IMR-90 (cell line): ENCODE measurements around the gene MMS19. TPM values are rescaled to one million over a fixed set of nuclear protein-coding genes. Genes with fewer than 3 reads are reported as not detected.
A peak's percentile ranks its signal among the peaks of the same experiment; 100 is the strongest.

ENCODE experiments used
- ATAC-seq: fragments of 200-7000 bp; cut with Tn5 transposase; 2 replicates; pipeline ENCODE4 v1.9.1; 2020; ENCODE audit warnings: low read depth, mild to moderate bottlenecking, moderate library complexity
- BruUV-seq: library from RNA; stranded (reverse); fragments of 400-500 nt; replicated peaks from 2 replicates; lab custom pipeline; 2021; lab: Mats Ljungman, UMichigan
- CTCF ChIA-PET: fragments of 300-600 bp; formaldehyde crosslinking; extraction: SDS; loops from one replicate; lab custom pipeline; 2021; ENCODE audit warnings: antibody characterized with exemption; lab: Yijun Ruan, JAX
- POLR2A ChIA-PET: fragments of 300-600 bp; sonication (Branson Sonifier 250); formaldehyde crosslinking; loops from one replicate; lab custom pipeline; 2022; ENCODE audit warnings: antibody characterized with exemption; ENCODE audit not compliant: unreplicated experiment; lab: Charles Lee
- DNase-seq: peaks from one replicate; pipeline ENCODE4 v3.0.0; 2013
- H2AFZ ChIP-seq: replicated peaks from 2 replicates; pipeline ENCODE3; 2013; ENCODE audit warnings: low read length, mild to moderate bottlenecking; ENCODE audit not compliant: poor library complexity
- H2AK5ac ChIP-seq: 2 replicates; pipeline ENCODE4 v1.6.1; 2013; ENCODE audit warnings: low read depth, low read length, inconsistent platforms
- H2AK9ac ChIP-seq: replicated peaks from 2 replicates; pipeline ENCODE3; 2013; ENCODE audit warnings: mild to moderate bottlenecking, low read depth, low read length, moderate library complexity; ENCODE audit not compliant: poor library complexity
- H2BK120ac ChIP-seq: 2 replicates; pipeline ENCODE4 v1.6.1; 2013; ENCODE audit warnings: low read depth, low read length, inconsistent platforms
- H2BK15ac ChIP-seq: 3 replicates; pipeline ENCODE4 v1.6.1; 2013; ENCODE audit warnings: low read depth, low read length, inconsistent platforms
- H2BK20ac ChIP-seq: 2 replicates; pipeline ENCODE4 v1.6.1; 2013; ENCODE audit warnings: low read depth, mild to moderate bottlenecking, inconsistent platforms, low read length, moderate library complexity
- H2BK5ac ChIP-seq: 2 replicates; pipeline ENCODE4 v1.6.1; 2013; ENCODE audit warnings: mild to moderate bottlenecking, low read depth, low read length, inconsistent platforms; ENCODE audit not compliant: poor library complexity, severe bottlenecking
- H3K14ac ChIP-seq: replicated peaks from 2 replicates; pipeline ENCODE4 v1.6.1; 2013; ENCODE audit warnings: low read depth, low read length, inconsistent platforms
- H3K18ac ChIP-seq: 2 replicates; pipeline ENCODE4 v1.6.1; 2013; ENCODE audit warnings: low read depth, low read length, control low read depth
- H3K23ac ChIP-seq: 2 replicates; pipeline ENCODE4 v1.6.1; 2013; ENCODE audit warnings: low read depth, low read length, inconsistent platforms
- H3K27ac ChIP-seq: 2 replicates; pipeline ENCODE4 v1.5.1; 2013; ENCODE audit warnings: mild to moderate bottlenecking, control low read depth, low read length; ENCODE audit not compliant: insufficient read depth
- H3K27me3 ChIP-seq: 2 replicates; pipeline ENCODE4 v1.6.1; 2013; ENCODE audit warnings: low read length; ENCODE audit not compliant: control insufficient read depth, insufficient read depth
- H3K36me3 ChIP-seq: 2 replicates; pipeline ENCODE4 v1.6.1; 2013; ENCODE audit warnings: low read length, mixed read lengths; ENCODE audit not compliant: control insufficient read depth, insufficient read depth
- H3K4ac ChIP-seq: 2 replicates; pipeline ENCODE4 v1.6.1; 2013; ENCODE audit warnings: low read depth, low read length, inconsistent platforms
- H3K4me1 ChIP-seq: 2 replicates; pipeline ENCODE4 v1.6.1; 2013; ENCODE audit warnings: low read length, mixed read lengths; ENCODE audit not compliant: control insufficient read depth, insufficient read depth
- H3K4me2 ChIP-seq: 2 replicates; pipeline ENCODE4 v1.6.1; 2013; ENCODE audit warnings: low read depth, mild to moderate bottlenecking, control low read depth, low read length, moderate library complexity
- H3K4me3 ChIP-seq: 2 replicates; pipeline ENCODE4 v1.5.1; 2013; ENCODE audit warnings: low read depth, mild to moderate bottlenecking, control low read depth, low read length, moderate library complexity; ENCODE audit not compliant: insufficient read depth
- H3K56ac ChIP-seq: 2 replicates; pipeline ENCODE4 v1.6.1; 2013; ENCODE audit warnings: low read length, inconsistent platforms; ENCODE audit not compliant: insufficient read depth; ENCODE audit errors: extremely low read depth
- H3K79me1 ChIP-seq, 2 experiments: 2 replicates each; pipeline ENCODE4 v1.6.1; 2013; ENCODE audit warnings: low read length in 2 of 2, inconsistent platforms in 1 of 2, low read depth in 1 of 2
- H3K9ac ChIP-seq: 2 replicates; pipeline ENCODE4 v1.6.1; 2013; ENCODE audit warnings: low read depth, low read length, control low read depth
- H3K9me1 ChIP-seq: 2 replicates; pipeline ENCODE4 v1.6.1; 2013; ENCODE audit warnings: low read length, inconsistent platforms; ENCODE audit not compliant: insufficient read depth
- H3K9me3 ChIP-seq: 2 replicates; pipeline ENCODE4 v1.6.1; 2013; ENCODE audit warnings: low read length; ENCODE audit not compliant: control insufficient read depth, insufficient read depth
- H4K20me1 ChIP-seq: 2 replicates; pipeline ENCODE4 v1.6.1; 2013; ENCODE audit warnings: low read length, inconsistent platforms; ENCODE audit not compliant: insufficient read depth
- H4K5ac ChIP-seq: 2 replicates; pipeline ENCODE4 v1.6.1; 2013; ENCODE audit warnings: mild to moderate bottlenecking, low read depth, low read length, control low read depth
- H4K8ac ChIP-seq, 2 experiments: 2 replicates each; pipeline ENCODE4 v1.6.1; 2013; ENCODE audit warnings: low read depth in 2 of 2, low read length in 2 of 2, control low read depth in 1 of 2, inconsistent platforms in 1 of 2
- H4K91ac ChIP-seq: 2 replicates; pipeline ENCODE4 v1.6.1; 2013; ENCODE audit warnings: low read depth, low read length, inconsistent platforms; ENCODE audit not compliant: insufficient read depth
- CEBPB ChIP-seq: IDR thresholded peaks from 2 replicates; pipeline ENCODE4 v1.6.1; 2012; ENCODE audit warnings: low read depth, low read length, improper control_type of control experiment
- RAD21 ChIP-seq: IDR thresholded peaks from 2 replicates; pipeline ENCODE4 v1.6.1; 2012; ENCODE audit warnings: low read length, improper control_type of control experiment
- SMC3 ChIP-seq: fragments of 150-350 bp; IDR thresholded peaks from 2 replicates; pipeline ENCODE4 v1.6.1; 2016; ENCODE audit warnings: low read depth, mild to moderate bottlenecking, antibody characterized with exemption, low read length, moderate library complexity
- WGBS, 2 experiments: methylation state at CpG; one replicate each; pipeline versions ENCODE4 v1.1.5 to v1.1.7; 2013; ENCODE audit warnings: missing lambda C conversion rate in 2 of 2; ENCODE audit not compliant: insufficient read length in 1 of 2; ENCODE audit errors: extremely low coverage in 2 of 2; 5-methylcytosine and 5-hydroxymethylcytosine counted together
- dilution Hi-C: fragments of 300-500 bp; cut with HindIII; formaldehyde crosslinking; loops from one replicate; pipeline ENCODE4 v1.14.3; 2018; ENCODE audit warnings: low sequenced_read_pairs; ENCODE audit not compliant: unreplicated experiment
- in situ Hi-C: fragments of 300-500 bp; cut with MboI; formaldehyde crosslinking; loops from 3 replicates; pipeline ENCODE4 v1.14.3; 2019; ENCODE audit warnings: low sequenced_read_pairs, inconsistent platforms, mixed read lengths
- intact Hi-C: fragments of 100-400 bp; cut with micrococcal nuclease; formaldehyde crosslinking; loops from 2 replicates; pipeline ENCODE4 v1.10.0; 2022
- polyA plus RNA-seq, 3 experiments: library from polyadenylated mRNA; depleted of rRNA; stranded (reverse); fragments of >200 nt; gene quantifications; 2 replicates each; pipeline ENCODE4 v1.2.3, GENCODE V29; 2012; ENCODE audit warnings: low replicate concordance in 1 of 3
- total RNA-seq: library from RNA; depleted of rRNA; stranded (reverse); fragments of >200 nt; gene quantifications from 2 replicates; pipeline ENCODE4 v1.2.3, GENCODE V29; 2012

Gene MMS19
- total and polyA plus RNA-seq, 2 of the 4 experiments (the other 2 are of a cell fraction) = 70.1 to 72.7 TPM

DNA sequence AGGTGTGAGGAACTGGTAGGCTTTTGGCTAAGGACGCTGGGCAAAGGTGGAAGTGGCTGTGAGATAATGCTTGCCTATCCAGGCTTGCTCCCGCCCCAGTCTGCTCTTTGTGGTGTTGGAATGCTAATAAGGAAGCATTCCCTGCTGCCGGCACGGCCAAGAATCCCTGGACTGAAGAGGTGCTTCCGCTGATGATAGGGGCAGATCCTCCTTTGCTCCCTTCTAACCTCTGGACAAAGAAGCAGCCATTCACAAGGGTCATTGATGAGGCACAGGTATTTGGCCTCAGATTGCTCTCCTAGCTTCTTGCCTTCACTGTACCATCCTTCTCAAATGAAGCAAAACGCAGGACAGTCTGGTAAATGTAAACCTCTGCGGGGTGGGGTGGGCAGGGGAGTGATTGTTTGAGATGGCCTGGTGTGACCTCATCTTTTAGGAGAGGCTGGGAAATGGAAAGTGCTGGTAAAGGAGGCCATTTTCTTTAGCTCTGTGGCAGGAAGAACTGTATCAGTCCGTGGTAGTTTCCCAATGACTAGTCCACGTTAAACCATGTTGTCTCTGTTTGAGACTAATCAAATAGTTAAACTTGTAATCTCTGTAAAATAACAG, 70.5 kb downstream of the MMS19 start:
- Histone ChIP-seq H2BK15ac (no peak overlapping the region), H4K20me1 (peaks cover 43% of the 10 kb centered on the region), H3K4me1 (peaks cover 12% of the 10 kb centered on the region), H2AFZ (peak overlapping the region; percentile 78), H3K27me3 (no peaks in the 10 kb centered on the region), H3K14ac (peak overlapping the region; percentile 79), H3K18ac (peak overlapping the region; percentile 58; the same call in 1 of the 2 replicates), H3K9me3 (no peaks in the 10 kb centered on the region), H3K56ac (peak overlapping the region; percentile 77), H3K27ac (peak overlapping the region; percentile 75), H4K5ac (peak overlapping the region; percentile 65), H3K4ac (peak overlapping the region; percentile 68), H4K8ac (peak overlapping the region in 1 of 2 experiments; percentile 80; a peak in 3 of 4 replicates), H3K9ac (peak overlapping the region; percentile 98), H3K4me3 (peak overlapping the region; percentile 97), H2AK9ac (peak overlapping the region; percentile 95), H3K36me3 (peaks cover 27% of the 10 kb centered on the region), H2AK5ac (peak overlapping the region; percentile 96), H2BK20ac (no peak overlapping the region), H3K23ac (peak overlapping the region; percentile 82), H2BK5ac (peak overlapping the region; percentile 87), H3K79me1 (peaks cover 11 to 50% of the 10 kb centered on the region in 2 experiments; a peak in 3 of 4 replicates), H2BK120ac (no peak overlapping the region; the same call in 1 of the 2 replicates), H4K91ac (peak overlapping the region; percentile 71), H3K9me1 (no peaks in the 10 kb centered on the region), H3K4me2 (peak overlapping the region; percentile 99)
- intact Hi-C loops = loop anchor here (1.0 to 2.0 kb wide), 2 partner anchors 17 to 20 kb away; no protein-coding TSS in a partner anchor
- DNase-seq (peak; percentile 36), ATAC-seq (peak; percentile 7)
- ChIA-PET CTCF (no interaction called here), POLR2A (no interaction called here)
- dilution Hi-C loops = no loop called here
- in situ Hi-C loops = no loop called here
- BruUV-seq = TSS peak; percentile 12
- TF ChIP-seq RAD21 (no peak), SMC3 (no peak), CEBPB (0 out of 2 replicates have a peak, but pooled peaks have one; percentile 6)
- WGBS, 2 experiments = 0% methylated on average over 1 of the region's 9 CpGs; no CpG with 5 or more reads in 1 of the 2 experiments
